K562 (cell line): ENCODE data around the gene TAF8. TPM values are rescaled to one million over a fixed set of nuclear protein-coding genes. Genes with fewer than 3 reads are reported as not detected.

Source experiments
- CAMTA2 ChIP-seq: fragments of 250-450 bp; sonication (Bioruptor Pico); conservative IDR thresholded peaks from 2 replicates; pipeline ENCODE4 v1.5.1; 2022
- CCAR2 ChIP-seq: fragments of 200-400 bp; formaldehyde crosslinking; IDR thresholded peaks from 2 replicates; pipeline ENCODE4 v1.6.1; 2017; ENCODE audit warnings: mild to moderate bottlenecking, low read depth, low read length
- CXXC5 ChIP-seq: fragments of 250-450 bp; sonication (Bioruptor Pico); IDR thresholded peaks from 2 replicates; pipeline ENCODE4 v1.8.0; 2022; ENCODE audit warnings: inconsistent platforms, mild to moderate bottlenecking, moderate library complexity
- ETV5 ChIP-seq: sonication (generic); formaldehyde crosslinking; IDR thresholded peaks from 2 replicates; pipeline ENCODE4 v1.4.0; 2020; ENCODE audit warnings: low read depth, mild to moderate bottlenecking, missing genetic modification reagents
- FOXK2 ChIP-seq, 2 experiments: fragments of 450-650 bp; IDR thresholded peaks in 1 of 2; conservative IDR thresholded peaks in 1 of 2; 2 replicates each; pipeline ENCODE4 v1.6.1; 2016; ENCODE audit warnings: low read depth in 2 of 2, mild to moderate bottlenecking in 1 of 2
- HDAC3 ChIP-seq: fragments of 450-650 bp; IDR thresholded peaks from 2 replicates; pipeline ENCODE4 v1.6.1; 2018; ENCODE audit warnings: borderline replicate concordance, mild to moderate bottlenecking, moderate library complexity; ENCODE audit not compliant: partially characterized antibody
- KDM4B ChIP-seq, 2 experiments: fragments of 450-650 bp in 1 of 2; sonication (generic) in 1 of 2; IDR thresholded peaks; 2 replicates each; pipeline ENCODE4 v1.6.1; 2016 to 2017; ENCODE audit warnings: borderline replicate concordance in 2 of 2, antibody characterized with exemption in 1 of 2, low read depth in 1 of 2, mild to moderate bottlenecking in 1 of 2
- KLF1 ChIP-seq: fragments of 450-650 bp; IDR thresholded peaks from 2 replicates; pipeline ENCODE4 v1.6.1; 2016; ENCODE audit warnings: missing genetic modification characterization, missing compliant biosample characterization
- MEF2D ChIP-seq: conservative IDR thresholded peaks from 2 replicates; pipeline ENCODE4 v1.6.1; 2016; ENCODE audit warnings: low read depth, missing genetic modification characterization, missing compliant biosample characterization
- NCOA6 ChIP-seq: fragments of 450-650 bp; IDR thresholded peaks from 2 replicates; pipeline ENCODE4 v1.6.1; 2017; ENCODE audit warnings: mild to moderate bottlenecking
- POLR2AphosphoS5 ChIP-seq: IDR thresholded peaks from 2 replicates; pipeline ENCODE4 v1.6.1; 2011; ENCODE audit warnings: mild to moderate bottlenecking, low read depth, low read length, moderate library complexity; ENCODE audit not compliant: control insufficient read depth, insufficient read depth
- SLC30A9 ChIP-seq: fragments of 250-450 bp; sonication (Bioruptor Pico); IDR thresholded peaks from 2 replicates; pipeline ENCODE4 v1.8.0; 2022; ENCODE audit warnings: mild to moderate bottlenecking, moderate library complexity
- TAF15 ChIP-seq: fragments of 200-400 bp; formaldehyde crosslinking; IDR thresholded peaks from 2 replicates; pipeline ENCODE4 v1.6.1; 2017; ENCODE audit warnings: mild to moderate bottlenecking, low read depth, low read length, moderate library complexity
- YBX1 ChIP-seq: fragments of 450-650 bp; IDR thresholded peaks from 2 replicates; pipeline ENCODE4 v1.7.1; 2016; ENCODE audit warnings: mild to moderate bottlenecking
- ZKSCAN1 ChIP-seq: fragments of 150-350 bp; IDR thresholded peaks from 2 replicates; pipeline ENCODE4 v1.6.1; 2016; ENCODE audit warnings: low read depth, low read length
- ZNF133 ChIP-seq: fragments of 250-450 bp; sonication (Bioruptor Pico); IDR thresholded peaks from 2 replicates; pipeline ENCODE4 v1.4.0; 2020; ENCODE audit warnings: mild to moderate bottlenecking
- ZNF444 ChIP-seq: fragments of 250-450 bp; sonication (Bioruptor Pico); IDR thresholded peaks from 2 replicates; pipeline ENCODE4 v1.4.0; 2020; ENCODE audit warnings: mild to moderate bottlenecking, moderate library complexity
- polyA plus RNA-seq, 8 experiments: library from polyadenylated mRNA; depleted of rRNA in 4 of 8; stranded (reverse) in 5 of 8; unstranded in 3 of 8; fragments of >200 nt; fragmentation: Nextera tagmentation in 2 of 8; fragmentation: Illumina TruSeq in 1 of 8; extraction: Ambion mirVana in 2 of 8; extraction: Trizol in 1 of 8; gene quantifications; 2 replicates each; pipeline versions ENCODE4 v1.2.1 to v1.2.3, GENCODE V29; 2011 to 2014; ENCODE audit warnings: inconsistent platforms in 1 of 8, missing spikeins in 1 of 8
- total RNA-seq, 7 experiments: library from RNA; depleted of rRNA in 6 of 7; stranded (reverse); fragments of >200 nt in 6 of 7; fragmentation: Illumina TruSeq in 2 of 7; extraction: Trizol in 2 of 7; gene quantifications; 2 replicates each; pipeline versions ENCODE4 v1.2.1 to v1.2.3, GENCODE V29; 2011 to 2021; ENCODE audit warnings: low replicate concordance in 1 of 7
- TF ChIP-seq, protein P1 (sequence below): fragments of 250-450 bp; sonication (Bioruptor Pico); IDR thresholded peaks from 2 replicates; pipeline ENCODE4 v1.8.0; 2021; ENCODE audit warnings: moderate library complexity, mild to moderate bottlenecking, inconsistent platforms
- TF ChIP-seq, protein P2 (sequence below): fragments of 450-650 bp; formaldehyde crosslinking; IDR thresholded peaks from 2 replicates; pipeline ENCODE4 v1.4.0; 2020; ENCODE audit warnings: mild to moderate bottlenecking

Gene TAF8
- total and polyA plus RNA-seq, 9 of the 15 experiments (the other 6 are each of a cell fraction or from before 2014, with no cell fraction given), result 29.4 to 84.0 (median 52.6) TPM

DNA sequence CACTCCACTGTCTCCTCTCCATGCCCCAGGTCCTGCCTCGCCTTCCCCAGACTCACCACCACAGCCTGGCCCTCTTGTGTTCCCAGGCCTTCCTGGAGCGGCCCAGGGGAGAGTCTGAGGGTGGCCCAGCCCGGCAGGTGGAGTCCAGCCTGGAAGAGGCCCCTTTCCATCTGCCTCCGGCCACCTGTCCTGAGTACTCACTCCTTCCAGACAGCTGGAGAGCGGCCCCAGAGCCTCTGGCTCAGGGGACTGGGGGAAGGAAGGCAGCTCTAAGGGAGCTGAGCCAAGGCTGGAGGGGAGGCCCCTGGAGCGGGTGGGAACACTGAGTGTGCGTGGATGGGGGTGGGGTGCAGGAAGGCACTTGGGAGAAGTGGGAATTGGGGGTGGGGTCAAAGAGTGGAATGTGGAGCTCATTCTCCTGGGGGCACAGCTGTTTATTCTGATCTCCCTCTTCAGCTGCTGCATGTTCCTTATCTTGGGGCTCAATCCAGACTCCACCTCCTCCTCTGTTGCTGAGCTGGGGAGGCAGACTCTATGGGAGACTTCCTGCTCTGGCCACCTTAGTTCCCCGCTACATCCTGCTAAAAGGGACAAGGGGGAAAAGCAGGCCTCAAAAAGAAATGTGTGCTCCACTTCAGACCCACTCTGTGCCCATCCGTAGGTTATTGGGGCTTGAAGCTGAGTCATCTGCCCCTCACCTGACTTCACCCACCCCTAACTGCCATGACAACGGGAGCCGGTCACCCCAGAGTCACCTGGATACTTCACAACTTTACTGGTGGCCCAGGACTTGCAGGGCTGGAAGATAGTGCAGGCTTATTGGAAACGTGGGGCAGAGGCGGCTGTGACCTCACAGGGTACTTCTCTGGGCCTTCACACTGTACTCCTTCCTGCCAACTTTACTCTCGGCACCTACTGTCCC, 19.5 kb upstream of the TAF8 start (continued):
- no peak for TF ChIP-seq CCAR2
- no peak for TF ChIP-seq SLC30A9 (CRISPR knock-in tag)
- TF ChIP-seq FOXK2 (conservative IDR thresholded peaks at IDR 0.05 in 1 of 2, IDR thresholded peaks at IDR 0.05 in 1 of 2; ENCODE audit: low read depth in 2 of 2), result peak; percentile 71 to 72
- TF ChIP-seq, protein P1, sequence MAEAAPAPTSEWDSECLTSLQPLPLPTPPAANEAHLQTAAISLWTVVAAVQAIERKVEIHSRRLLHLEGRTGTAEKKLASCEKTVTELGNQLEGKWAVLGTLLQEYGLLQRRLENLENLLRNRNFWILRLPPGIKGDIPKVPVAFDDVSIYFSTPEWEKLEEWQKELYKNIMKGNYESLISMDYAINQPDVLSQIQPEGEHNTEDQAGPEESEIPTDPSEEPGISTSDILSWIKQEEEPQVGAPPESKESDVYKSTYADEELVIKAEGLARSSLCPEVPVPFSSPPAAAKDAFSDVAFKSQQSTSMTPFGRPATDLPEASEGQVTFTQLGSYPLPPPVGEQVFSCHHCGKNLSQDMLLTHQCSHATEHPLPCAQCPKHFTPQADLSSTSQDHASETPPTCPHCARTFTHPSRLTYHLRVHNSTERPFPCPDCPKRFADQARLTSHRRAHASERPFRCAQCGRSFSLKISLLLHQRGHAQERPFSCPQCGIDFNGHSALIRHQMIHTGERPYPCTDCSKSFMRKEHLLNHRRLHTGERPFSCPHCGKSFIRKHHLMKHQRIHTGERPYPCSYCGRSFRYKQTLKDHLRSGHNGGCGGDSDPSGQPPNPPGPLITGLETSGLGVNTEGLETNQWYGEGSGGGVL (CRISPR knock-in tag), result no peak
- no peak for TF ChIP-seq ZNF444 (CRISPR knock-in tag)
- no peak for TF ChIP-seq YBX1
- no peak for TF ChIP-seq CAMTA2 (CRISPR knock-in tag)
- no peak for TF ChIP-seq KLF1 (tag)
- TF ChIP-seq POLR2AphosphoS5, result peak; percentile 65
- no peak for TF ChIP-seq HDAC3
- TF ChIP-seq ETV5 (CRISPR knock-in tag), result no peak; the same call in none of the 2 replicates
- TF ChIP-seq NCOA6, result no peak
- peak; percentile 36; the same call in 1 of the 2 replicates for TF ChIP-seq ZKSCAN1
- TF ChIP-seq CXXC5 (CRISPR knock-in tag), result peak; percentile 47
- TF ChIP-seq, protein P2, sequence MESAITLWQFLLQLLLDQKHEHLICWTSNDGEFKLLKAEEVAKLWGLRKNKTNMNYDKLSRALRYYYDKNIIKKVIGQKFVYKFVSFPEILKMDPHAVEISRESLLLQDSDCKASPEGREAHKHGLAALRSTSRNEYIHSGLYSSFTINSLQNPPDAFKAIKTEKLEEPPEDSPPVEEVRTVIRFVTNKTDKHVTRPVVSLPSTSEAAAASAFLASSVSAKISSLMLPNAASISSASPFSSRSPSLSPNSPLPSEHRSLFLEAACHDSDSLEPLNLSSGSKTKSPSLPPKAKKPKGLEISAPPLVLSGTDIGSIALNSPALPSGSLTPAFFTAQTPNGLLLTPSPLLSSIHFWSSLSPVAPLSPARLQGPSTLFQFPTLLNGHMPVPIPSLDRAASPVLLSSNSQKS (CRISPR knock-in tag), result no peak
- TF ChIP-seq ZNF133 (CRISPR knock-in tag), result no peak
- no peak for TF ChIP-seq KDM4B (IDR thresholded peaks at IDR 0.05; ENCODE audit: borderline replicate concordance in 2 of 2, low read depth in 1 of 2)
- no peak for TF ChIP-seq TAF15
- 0 out of 2 replicates have a peak, but pooled peaks have one; percentile 40 for TF ChIP-seq MEF2D (tag)
